Gastrocnemius medialis (tissue), 4 donors: ENCODE data around the gene ADSL. TPM values are rescaled to one million over a fixed set of nuclear protein-coding genes. Genes with fewer than 3 reads are reported as not detected.

ENCODE experiments used
- ATAC-seq, 2 donors: fragments of 150-250 bp; one replicate each; pipeline ENCODE4 v1.9.1; 2016
- DNase-seq, 2 donors: peaks; one replicate each; pipeline ENCODE4 v3.0.0-alpha.2; 2019
- H3K27ac ChIP-seq, 4 donors: fragments of 200-600 bp; sonication (generic); 1 replicate in 1 of 4; 2 replicates in 3 of 4; pipeline ENCODE4 v1.5.1; 2016 to 2018; ENCODE audit warnings: mild to moderate bottlenecking in 2 of 4, moderate library complexity in 1 of 4
- H3K27me3 ChIP-seq, 3 donors: fragments of 200-600 bp; sonication (generic) in 2 of 3; 1 replicate in 1 of 3; 2 replicates in 2 of 3; pipeline versions ENCODE4 v1.5.1 to v1.6.0; 2016 to 2019; ENCODE audit warnings: mild to moderate bottlenecking in 1 of 3, moderate library complexity in 1 of 3
- H3K36me3 ChIP-seq, 2 donors: fragments of 200-600 bp; sonication (generic) in 1 of 2; one replicate each; pipeline ENCODE4 v1.5.1; 2017 to 2018
- H3K4me1 ChIP-seq, 2 donors: fragments of 200-600 bp; sonication (generic) in 1 of 2; one replicate each; pipeline ENCODE4 v1.5.1; 2016 to 2017; ENCODE audit warnings: mild to moderate bottlenecking in 2 of 2
- H3K4me3 ChIP-seq, 4 donors: fragments of 200-600 bp; sonication (generic) in 3 of 4; 1 replicate in 1 of 4; 2 replicates in 3 of 4; pipeline ENCODE4 v1.5.1; 2016 to 2019; ENCODE audit warnings: mild to moderate bottlenecking in 2 of 4
- H3K9me3 ChIP-seq, 3 donors: fragments of 200-600 bp; sonication (generic) in 2 of 3; 1 replicate in 1 of 3; 2 replicates in 2 of 3; pipeline ENCODE4 v1.5.1; 2016 to 2019
- CTCF ChIP-seq, 5 experiments: fragments of 450-650 bp in 3 of 5; fragments of 200-600 bp in 2 of 5; sonication (generic) in 2 of 5; IDR thresholded peaks in 4 of 5; conservative IDR thresholded peaks in 1 of 5; 1 replicate in 4 of 5; 2 replicates in 1 of 5; pipeline ENCODE4 v1.5.1; 2016 to 2019; ENCODE audit warnings: antibody characterized with exemption in 5 of 5, mild to moderate bottlenecking in 3 of 5, moderate library complexity in 3 of 5
- POLR2A ChIP-seq, 2 donors: fragments of 450-650 bp; IDR thresholded peaks; one replicate each; pipeline ENCODE4 v1.6.1; 2017; ENCODE audit warnings: antibody characterized with exemption in 2 of 2, mild to moderate bottlenecking in 2 of 2, moderate library complexity in 2 of 2
- in situ Hi-C, 4 donors: fragments of 200-750 bp; cut with MboI; loops; one replicate each; pipeline versions ENCODE4 v1.15.0 to v1.8.0; 2017; ENCODE audit warnings: low sequenced_read_pairs in 4 of 4
- intact Hi-C: fragments of 100-400 bp; cut with DNase I; formaldehyde crosslinking; loops from one replicate; pipeline ENCODE4 v1.15.1; 2023; ENCODE audit warnings: low total_unique reads
- total RNA-seq, 4 donors: library from RNA; depleted of rRNA; stranded (reverse); fragments of >200 nt; gene quantifications; one replicate each; pipeline versions ENCODE4 v1.1.0 to v1.2.3, GENCODE V29; 2016

ADSL gene
- total RNA-seq, 4 donors from 2014 or later: 249 to 283 (median 262) TPM

DNA sequence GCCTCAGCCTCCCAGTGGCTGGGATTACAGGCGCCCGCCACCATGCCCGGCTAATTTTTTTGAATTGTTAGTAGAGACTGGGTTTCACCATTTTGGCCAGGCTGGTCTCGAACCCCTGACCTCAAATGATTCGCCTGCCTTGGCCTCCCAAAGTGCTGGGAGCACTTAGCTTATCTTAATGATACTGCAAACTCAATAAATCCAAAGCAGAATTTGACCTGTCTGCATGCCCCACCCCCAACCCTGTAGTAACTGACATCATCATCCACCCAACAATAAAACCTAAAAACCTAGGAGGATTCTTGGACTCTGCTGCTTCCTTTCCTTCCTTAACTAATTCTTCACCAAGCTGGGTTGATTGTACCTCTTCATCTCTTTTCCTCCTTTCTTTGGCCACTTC is 6.3 kb upstream of the ADSL start:
- Histone ChIP-seq H3K36me3 (no peaks in the 10 kb centered on the region), H3K27me3 (no peaks in the 10 kb centered on the region), H3K27ac (no peak overlapping the region), H3K4me3 (no peak overlapping the region), H3K4me1 (peaks cover 12 to 22% of the 10 kb centered on the region in 2 donors), H3K9me3 (no peaks in the 10 kb centered on the region)
- DNase-seq: no peak
- no peak for TF ChIP-seq CTCF (IDR thresholded peaks at IDR 0.05 in 4 of 5, conservative IDR thresholded peaks at IDR 0.05 in 1 of 5)
- TF ChIP-seq POLR2A (IDR thresholded peaks at IDR 0.05): no peak
- in situ Hi-C loops (loop anchor here in 3 of 4 donors (10.0 to 25.0 kb wide), 3 partner anchors 55 to 803 kb away; partner anchors contain the start of gene RPS19BP1 (in 2 of the 3)), intact Hi-C loops (loop anchor here (10.0 kb wide), 1 partner anchor 295 kb away; the partner anchor contains the start of gene MRTFA)
- no peak for ATAC-seq

GRCh38 chr22:40341604-40342003 is 4.7 kb upstream of the ADSL start:
- Histone ChIP-seq H3K4me3 (no peak overlapping the region), H3K4me1 (peaks cover 12 to 30% of the 10 kb centered on the region in 2 donors), H3K27ac (no peak overlapping the region), H3K36me3 (no peaks in the 10 kb centered on the region), H3K9me3 (no peaks in the 10 kb centered on the region), H3K27me3 (no peaks in the 10 kb centered on the region)
- DNase-seq (no peak), ATAC-seq (no peak)
- no peak for TF ChIP-seq CTCF (IDR thresholded peaks at IDR 0.05 in 4 of 5, conservative IDR thresholded peaks at IDR 0.05 in 1 of 5)
- TF ChIP-seq POLR2A (IDR thresholded peaks at IDR 0.05): no peak
- in situ Hi-C loops (loop anchor here in 3 of 4 donors (10.0 to 25.0 kb wide), 3 partner anchors 57 to 804 kb away; partner anchors contain the start of gene RPS19BP1 (in 2 of the 3)), intact Hi-C loops (loop anchor here (10.0 kb wide), 1 partner anchor 293 kb away; the partner anchor contains the start of gene MRTFA)

DNA sequence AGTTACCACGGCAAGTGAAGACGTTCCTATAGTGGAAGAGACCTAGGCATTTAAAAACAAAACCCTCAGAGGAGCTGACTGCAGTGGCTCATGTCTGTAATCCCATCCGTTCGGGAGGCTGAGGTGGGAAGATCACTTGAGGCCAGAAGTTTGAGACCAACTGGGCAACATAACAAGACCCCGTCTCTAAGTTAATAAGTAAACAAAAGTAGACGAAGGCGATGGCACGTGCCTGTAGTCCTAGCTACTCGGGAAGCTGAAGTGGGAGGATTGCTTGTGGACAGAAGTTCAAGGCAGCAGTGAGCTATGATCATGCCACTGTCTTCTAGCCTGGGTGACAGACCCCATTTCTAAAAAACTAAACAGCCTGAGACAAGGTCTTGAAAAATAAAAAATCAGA is 3.8 kb upstream of the ADSL start:
- peak overlapping the region; percentile 10 to 54 (median 31) for H3K27ac ChIP-seq
- ATAC-seq: no peak
- H3K36me3 ChIP-seq: no peaks in the 10 kb centered on the region
- H3K4me3 ChIP-seq: no peak overlapping the region
- no peaks in the 10 kb centered on the region for H3K27me3 ChIP-seq
- DNase-seq: no peak
- intact Hi-C loops: loop anchor here (10.0 kb wide), 1 partner anchor 292 kb away; the partner anchor contains the start of gene MRTFA
- TF ChIP-seq CTCF (IDR thresholded peaks at IDR 0.05 in 4 of 5, conservative IDR thresholded peaks at IDR 0.05 in 1 of 5) (no peak), POLR2A (IDR thresholded peaks at IDR 0.05) (no peak)
- H3K4me1 ChIP-seq: peaks cover 17 to 32% of the 10 kb centered on the region in 2 donors
- no peaks in the 10 kb centered on the region for H3K9me3 ChIP-seq
- in situ Hi-C loops: loop anchor here in 3 of 4 donors (10.0 to 25.0 kb wide), 3 partner anchors 58 to 805 kb away; partner anchors contain the start of gene RPS19BP1 (in 2 of the 3)

DNA sequence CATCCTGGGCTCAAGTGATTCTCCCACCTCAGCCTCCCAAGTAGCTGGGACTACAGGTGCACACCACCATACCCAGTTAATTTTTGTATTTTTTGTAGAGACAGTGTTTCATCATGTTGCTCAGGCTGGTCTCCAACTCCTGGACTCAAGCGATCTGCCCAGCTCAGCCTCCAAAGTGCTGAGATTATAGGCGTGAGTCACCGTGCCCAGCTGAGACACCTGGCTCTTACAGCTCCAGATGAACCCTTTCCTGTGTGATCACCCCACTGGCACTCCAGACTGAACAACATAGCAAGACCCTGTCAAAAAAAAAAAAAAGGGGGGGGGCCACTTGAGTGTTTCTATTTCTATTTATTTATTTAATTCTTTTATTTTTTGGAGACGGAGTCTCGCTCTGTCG is 1.0 kb upstream of the ADSL start:
- ATAC-seq: no peak

More for the DNA sequence above, 1.0 kb upstream of the ADSL start:
- Histone ChIP-seq H3K36me3 (peaks cover 0 to 9% of the 10 kb centered on the region in 2 donors), H3K27me3 (no peaks in the 10 kb centered on the region), H3K4me3 (peak overlapping the region; percentile 70 to 87 (median 76)), H3K9me3 (no peaks in the 10 kb centered on the region), H3K4me1 (peaks cover 40 to 54% of the 10 kb centered on the region in 2 donors), H3K27ac (peak overlapping the region; percentile 90 to 98 (median 96))
- intact Hi-C loops: loop anchor here (5.0 to 10.0 kb wide), 5 partner anchors 128 to 813 kb away; partner anchors contain the start of genes MRTFA and RPS19BP1
- in situ Hi-C loops: loop anchor here in 3 of 4 donors (10.0 to 25.0 kb wide), 3 partner anchors 60 to 808 kb away; partner anchors contain the start of gene RPS19BP1 (in 2 of the 3)
- TF ChIP-seq CTCF (IDR thresholded peaks at IDR 0.05 in 4 of 5, conservative IDR thresholded peaks at IDR 0.05 in 1 of 5) (no peak), POLR2A (IDR thresholded peaks at IDR 0.05) (no peak)
- DNase-seq: peak in 1 of 2 donors; percentile 32
